ENCODE results near the gene VWA5B1.
A peak's percentile ranks its signal among the peaks of the same experiment; 100 is the strongest.

VWA5B1 gene

DNA sequence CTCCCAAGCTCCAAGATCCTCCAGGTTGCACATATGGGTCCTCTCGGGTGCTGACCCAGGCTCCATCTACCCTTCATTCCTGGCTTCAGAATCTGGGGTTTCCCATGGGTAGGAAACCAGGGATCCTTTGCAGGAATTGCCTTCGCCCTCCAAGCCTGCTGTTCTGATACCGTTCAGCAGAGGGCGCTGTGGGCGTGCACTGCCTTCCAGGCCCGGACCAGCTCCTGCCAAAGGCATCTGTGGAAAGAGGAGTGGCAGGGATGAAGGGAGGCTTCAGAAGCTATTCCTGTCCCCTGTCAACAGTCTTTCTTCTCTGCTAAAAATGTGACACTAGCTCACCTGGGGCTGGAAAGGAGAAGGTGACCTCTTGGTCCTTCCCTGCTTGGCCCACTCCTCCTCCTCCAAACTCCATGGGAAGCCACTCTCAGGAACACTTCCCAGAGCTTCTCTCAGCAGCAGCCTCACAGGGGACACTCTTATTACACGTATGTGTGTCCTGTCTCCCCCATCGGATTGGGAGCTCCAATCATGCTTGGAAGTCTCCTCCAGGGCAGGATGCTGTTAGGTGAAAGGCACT lies 71.2 kb downstream of the VWA5B1 start:
- peaks cover 22% of the 10 kb centered on the region for H3K4me1 ChIP-seq (ENCODE audit: control insufficient read depth, insufficient read depth, low read length)
- H3K4me2 ChIP-seq (ENCODE audit: low read length): peak overlapping the region; percentile 67
- H3K27me3 ChIP-seq (ENCODE audit: control insufficient read depth, insufficient read depth, low read length): peaks cover 72% of the 10 kb centered on the region
- H3K9me3 ChIP-seq (replicated peaks; ENCODE audit: low read length): no peaks in the 10 kb centered on the region
- peak overlapping the region; percentile 30 for H3K9ac ChIP-seq (ENCODE audit: low read depth, low read length)
- H3K36me3 ChIP-seq (ENCODE audit: insufficient read depth, low read length): no peaks in the 10 kb centered on the region
- no peak overlapping the region for H3K4me3 ChIP-seq (ENCODE audit: low read length)

DNA sequence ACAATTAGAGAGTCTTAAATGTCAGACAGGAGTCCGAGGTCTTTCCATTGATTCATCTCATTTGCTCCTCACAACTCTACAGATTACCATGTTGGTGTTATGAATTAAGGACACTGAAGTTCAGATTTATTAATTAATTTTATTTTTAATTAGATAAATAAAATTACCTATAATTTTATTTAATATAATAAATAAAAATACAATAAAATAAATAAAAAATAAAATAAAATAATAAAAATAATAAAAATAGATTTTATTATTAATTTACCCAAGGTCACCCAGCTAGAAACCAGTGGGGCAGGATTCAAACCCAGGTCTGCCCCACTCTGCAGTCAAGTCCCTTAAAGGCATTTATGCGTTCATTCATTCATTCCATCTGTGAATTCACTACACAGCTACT lies 72.2 kb downstream of the VWA5B1 start:
- H3K9ac ChIP-seq (ENCODE audit: low read depth, low read length): no peak overlapping the region
- peaks cover 77% of the 10 kb centered on the region for H3K27me3 ChIP-seq (ENCODE audit: control insufficient read depth, insufficient read depth, low read length)
- H3K4me2 ChIP-seq (ENCODE audit: low read length): no peak overlapping the region
- peaks cover 23% of the 10 kb centered on the region for H3K4me1 ChIP-seq (ENCODE audit: control insufficient read depth, insufficient read depth, low read length)
- no peaks in the 10 kb centered on the region for H3K36me3 ChIP-seq (ENCODE audit: insufficient read depth, low read length)
- no peak overlapping the region for H3K4me3 ChIP-seq (ENCODE audit: low read length)
- no peaks in the 10 kb centered on the region for H3K9me3 ChIP-seq (replicated peaks; ENCODE audit: low read length)

DNA sequence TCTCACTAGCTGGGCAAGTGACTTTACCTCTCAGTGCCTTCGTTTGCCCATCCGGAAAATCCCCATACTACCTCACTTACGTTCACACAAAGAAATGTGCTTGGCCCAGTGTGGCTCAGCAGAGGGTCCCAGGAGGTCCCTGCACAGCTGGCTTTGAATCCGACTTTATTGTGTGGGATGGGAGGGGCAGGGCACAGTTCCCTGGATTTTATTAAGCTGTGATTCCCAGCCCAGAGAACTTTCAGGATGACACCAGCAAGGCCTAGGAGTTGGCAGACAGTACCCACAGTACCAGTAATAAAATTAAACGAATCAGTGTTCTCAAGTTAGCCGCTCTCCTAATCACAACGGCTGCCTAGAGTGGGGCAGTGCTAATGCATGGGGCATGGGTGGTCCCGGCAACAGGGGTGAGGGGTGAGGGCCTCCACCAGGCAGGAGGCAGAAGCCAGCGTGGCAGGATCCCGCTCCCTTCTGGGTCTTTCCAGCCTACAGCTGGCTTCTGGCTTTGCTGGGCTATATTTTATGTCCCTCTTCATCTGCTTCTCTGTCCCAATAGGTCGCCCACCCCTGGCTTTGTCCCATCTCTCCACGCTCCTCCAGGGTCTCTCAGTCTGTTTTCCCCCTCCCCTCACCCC lies 74.9 kb downstream of the VWA5B1 start:
- H3K4me3 ChIP-seq (ENCODE audit: low read length): no peak overlapping the region
- H3K36me3 ChIP-seq (ENCODE audit: insufficient read depth, low read length): no peaks in the 10 kb centered on the region
- H3K4me2 ChIP-seq (ENCODE audit: low read length): no peak overlapping the region
- H3K9me3 ChIP-seq (replicated peaks; ENCODE audit: low read length): no peaks in the 10 kb centered on the region
- peaks cover 14% of the 10 kb centered on the region for H3K4me1 ChIP-seq (ENCODE audit: control insufficient read depth, insufficient read depth, low read length)
- peaks cover 78% of the 10 kb centered on the region for H3K27me3 ChIP-seq (ENCODE audit: control insufficient read depth, insufficient read depth, low read length)
- no peak overlapping the region for H3K9ac ChIP-seq (ENCODE audit: low read depth, low read length)

DNA sequence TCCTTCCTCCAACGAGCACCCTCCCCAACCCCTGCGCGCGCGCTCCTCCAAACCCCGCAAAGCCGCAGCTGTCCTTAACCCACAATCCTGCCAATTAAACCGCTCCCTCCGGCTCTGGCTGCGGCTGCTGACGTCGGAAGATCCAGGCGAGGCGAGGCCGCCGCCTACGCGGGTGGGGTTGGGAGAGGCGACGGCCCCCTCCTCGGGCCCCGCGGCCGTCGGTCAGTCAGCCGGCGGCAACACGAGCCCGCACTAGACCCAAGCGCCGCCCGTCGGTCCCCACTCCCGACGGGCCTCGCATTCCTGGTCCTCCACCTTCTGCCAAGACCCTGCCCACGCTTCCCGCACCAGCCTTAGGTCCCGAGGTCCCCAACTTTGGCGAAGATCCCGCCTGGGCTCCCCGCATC lies 75.4 kb downstream of the VWA5B1 start:
- Histone ChIP-seq H3K9me3 (replicated peaks; ENCODE audit: low read length) (no peaks in the 10 kb centered on the region), H3K27me3 (ENCODE audit: control insufficient read depth, insufficient read depth, low read length) (peaks cover 77% of the 10 kb centered on the region), H3K4me1 (ENCODE audit: control insufficient read depth, insufficient read depth, low read length) (peaks cover 14% of the 10 kb centered on the region), H3K4me3 (ENCODE audit: low read length) (no peak overlapping the region), H3K36me3 (ENCODE audit: insufficient read depth, low read length) (no peaks in the 10 kb centered on the region), H3K4me2 (ENCODE audit: low read length) (peak overlapping the region; percentile 70), H3K9ac (ENCODE audit: low read depth, low read length) (no peak overlapping the region)

DNA sequence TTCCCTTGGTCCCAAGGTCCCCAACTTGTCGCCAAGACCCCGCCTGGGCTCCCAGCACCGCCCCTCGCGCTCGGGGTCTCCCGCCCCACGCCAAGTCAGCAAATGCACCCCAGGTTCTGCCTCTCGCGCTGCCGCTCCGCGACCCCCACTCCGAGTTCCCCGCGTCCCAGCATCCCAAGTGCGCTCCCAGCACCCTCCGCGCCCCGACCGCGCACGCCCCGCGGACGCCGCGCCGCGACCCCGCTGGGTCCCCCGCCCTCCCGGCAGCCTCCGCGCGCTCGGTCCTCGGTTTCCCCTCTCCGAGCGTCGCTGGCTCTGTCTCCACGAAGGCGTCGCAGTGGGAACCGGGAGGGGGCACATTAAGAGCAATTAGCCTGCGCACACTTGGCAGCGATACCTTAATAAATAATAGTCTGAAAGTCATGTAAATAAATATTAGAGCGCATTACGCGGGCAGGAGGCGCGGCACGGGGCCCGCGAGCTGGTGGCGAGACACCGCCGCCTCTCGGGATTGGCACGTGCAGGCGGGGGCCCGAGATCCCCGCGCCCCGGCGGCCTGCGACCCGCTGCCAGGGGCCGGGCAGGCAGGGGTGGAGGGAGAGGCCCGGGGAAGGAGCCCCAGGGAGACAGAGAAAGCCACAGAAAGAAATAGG lies 75.9 kb downstream of the VWA5B1 start:
- H3K27me3 ChIP-seq (ENCODE audit: control insufficient read depth, insufficient read depth, low read length): peaks cover 73% of the 10 kb centered on the region
- no peaks in the 10 kb centered on the region for H3K36me3 ChIP-seq (ENCODE audit: insufficient read depth, low read length)
- no peak overlapping the region for H3K9ac ChIP-seq (ENCODE audit: low read depth, low read length)
- H3K9me3 ChIP-seq (replicated peaks; ENCODE audit: low read length): no peaks in the 10 kb centered on the region
- H3K4me3 ChIP-seq (ENCODE audit: low read length): peak overlapping the region; percentile 52
- peaks cover 8% of the 10 kb centered on the region for H3K4me1 ChIP-seq (ENCODE audit: control insufficient read depth, insufficient read depth, low read length)
- H3K4me2 ChIP-seq (ENCODE audit: low read length): peak overlapping the region; percentile 70

DNA sequence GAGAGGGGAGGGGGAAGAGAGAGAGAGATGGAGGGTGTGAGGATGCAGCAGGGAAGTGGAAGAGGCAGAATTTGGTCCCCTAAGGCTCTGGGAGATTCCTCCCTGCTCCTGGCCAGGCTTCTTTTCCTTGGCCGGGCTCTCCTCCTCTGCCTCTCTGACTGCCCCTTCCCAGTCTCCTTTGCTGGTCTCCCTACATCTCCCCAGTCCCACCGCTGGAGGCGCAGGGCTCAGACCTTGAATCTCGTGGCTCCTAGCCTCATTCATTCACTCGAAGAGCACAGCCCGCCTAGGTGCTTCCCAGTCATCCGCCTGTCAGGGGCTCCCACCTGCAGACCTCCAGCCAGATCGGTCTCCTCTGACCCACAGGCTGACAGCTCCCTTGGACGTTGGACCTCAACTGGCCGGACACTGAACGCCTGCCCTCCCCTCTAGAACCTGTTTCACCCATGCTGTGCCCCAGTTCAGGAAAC lies 76.5 kb downstream of the VWA5B1 start:
- Histone ChIP-seq H3K27me3 (ENCODE audit: control insufficient read depth, insufficient read depth, low read length) (peaks cover 75% of the 10 kb centered on the region), H3K4me2 (ENCODE audit: low read length) (peak overlapping the region; percentile 70), H3K9me3 (replicated peaks; ENCODE audit: low read length) (no peaks in the 10 kb centered on the region), H3K9ac (ENCODE audit: low read depth, low read length) (no peak overlapping the region), H3K36me3 (ENCODE audit: insufficient read depth, low read length) (no peaks in the 10 kb centered on the region), H3K4me1 (ENCODE audit: control insufficient read depth, insufficient read depth, low read length) (peaks cover 6% of the 10 kb centered on the region), H3K4me3 (ENCODE audit: low read length) (peak overlapping the region; percentile 52)

DNA sequence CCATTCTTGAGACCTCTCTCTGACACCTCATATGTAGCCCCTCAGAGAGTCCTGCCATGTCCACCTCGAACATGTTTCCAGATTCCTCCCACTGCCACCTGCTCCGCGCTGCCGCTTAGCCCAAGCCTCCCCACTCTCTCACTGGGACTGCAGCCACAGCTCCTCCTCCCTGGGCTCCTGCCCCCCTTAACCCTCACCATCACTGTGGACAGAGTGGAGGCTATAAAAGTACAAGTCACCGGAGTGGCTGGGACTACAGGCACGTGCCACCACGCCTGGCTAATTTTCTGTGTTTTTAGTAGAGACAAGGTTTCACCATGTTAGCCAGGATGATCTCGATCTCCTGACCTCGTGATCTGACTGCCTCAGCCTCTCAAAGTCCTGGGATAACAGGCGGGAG lies 77.0 kb downstream of the VWA5B1 start:
- Histone ChIP-seq H3K27me3 (ENCODE audit: control insufficient read depth, insufficient read depth, low read length) (peaks cover 75% of the 10 kb centered on the region), H3K4me2 (ENCODE audit: low read length) (no peak overlapping the region), H3K4me3 (ENCODE audit: low read length) (no peak overlapping the region), H3K36me3 (ENCODE audit: insufficient read depth, low read length) (no peaks in the 10 kb centered on the region), H3K9ac (ENCODE audit: low read depth, low read length) (no peak overlapping the region), H3K9me3 (replicated peaks; ENCODE audit: low read length) (no peaks in the 10 kb centered on the region), H3K4me1 (ENCODE audit: control insufficient read depth, insufficient read depth, low read length) (peaks cover 6% of the 10 kb centered on the region)

DNA sequence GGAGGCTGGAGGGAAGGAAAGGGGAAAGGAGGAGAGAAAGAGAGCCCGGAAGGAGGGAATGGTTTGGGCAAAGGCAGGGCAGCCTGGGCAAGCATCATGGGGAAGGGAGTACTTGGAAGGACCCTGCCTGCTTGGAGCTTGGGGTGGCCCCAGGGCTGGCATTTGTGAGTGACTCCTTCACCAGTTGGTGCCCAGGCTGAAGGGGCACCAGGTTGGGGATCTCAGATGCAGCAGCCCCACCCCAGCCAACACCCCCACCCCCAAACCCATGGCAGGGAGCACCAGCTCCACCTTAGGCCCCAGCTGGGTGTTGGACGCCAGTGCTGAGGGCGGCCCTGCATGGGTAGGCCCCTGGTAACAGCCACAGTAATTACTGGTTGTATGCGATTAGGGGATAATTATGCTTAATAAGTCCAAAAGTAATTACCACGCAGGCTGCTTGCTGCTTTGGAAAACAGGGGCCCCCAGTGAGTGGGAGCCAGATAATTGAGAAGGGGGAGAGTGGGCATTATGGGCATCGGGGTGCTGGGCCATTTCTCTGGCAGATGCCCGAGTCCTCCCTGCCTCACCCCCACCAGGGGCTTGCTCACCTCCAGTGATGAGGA lies 78.3 kb downstream of the VWA5B1 start:
- Histone ChIP-seq H3K4me1 (ENCODE audit: control insufficient read depth, insufficient read depth, low read length) (peaks cover 6% of the 10 kb centered on the region), H3K9me3 (replicated peaks; ENCODE audit: low read length) (no peaks in the 10 kb centered on the region), H3K36me3 (ENCODE audit: insufficient read depth, low read length) (no peaks in the 10 kb centered on the region), H3K4me2 (ENCODE audit: low read length) (no peak overlapping the region), H3K4me3 (ENCODE audit: low read length) (no peak overlapping the region), H3K9ac (ENCODE audit: low read depth, low read length) (no peak overlapping the region), H3K27me3 (ENCODE audit: control insufficient read depth, insufficient read depth, low read length) (peaks cover 84% of the 10 kb centered on the region)

DNA sequence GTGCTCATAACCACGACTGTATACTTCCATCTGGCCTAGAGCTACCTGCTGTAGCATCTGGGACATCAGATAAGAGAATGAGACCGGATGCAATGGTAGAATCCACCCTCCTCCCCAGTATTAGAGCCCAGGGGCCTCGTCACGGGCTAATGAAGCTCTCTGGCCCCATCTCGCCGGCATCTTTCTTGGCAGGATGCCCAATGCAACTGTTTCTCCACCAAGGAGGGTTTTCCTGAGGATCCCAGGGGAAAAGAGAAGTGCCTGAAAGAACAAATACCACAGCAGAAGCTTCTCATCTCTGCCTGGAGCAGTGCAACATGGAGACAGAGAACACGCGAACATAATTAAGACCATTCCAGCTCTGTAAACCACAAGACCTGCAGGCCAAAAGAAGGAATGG lies 80.0 kb downstream of the VWA5B1 start:
- peaks cover 80% of the 10 kb centered on the region for H3K27me3 ChIP-seq (ENCODE audit: control insufficient read depth, insufficient read depth, low read length)
- H3K9me3 ChIP-seq (replicated peaks; ENCODE audit: low read length): no peaks in the 10 kb centered on the region
- no peaks in the 10 kb centered on the region for H3K36me3 ChIP-seq (ENCODE audit: insufficient read depth, low read length)
- peaks cover 6% of the 10 kb centered on the region for H3K4me1 ChIP-seq (ENCODE audit: control insufficient read depth, insufficient read depth, low read length)
- H3K9ac ChIP-seq (ENCODE audit: low read depth, low read length): no peak overlapping the region
- H3K4me3 ChIP-seq (ENCODE audit: low read length): no peak overlapping the region
- H3K4me2 ChIP-seq (ENCODE audit: low read length): no peak overlapping the region

DNA sequence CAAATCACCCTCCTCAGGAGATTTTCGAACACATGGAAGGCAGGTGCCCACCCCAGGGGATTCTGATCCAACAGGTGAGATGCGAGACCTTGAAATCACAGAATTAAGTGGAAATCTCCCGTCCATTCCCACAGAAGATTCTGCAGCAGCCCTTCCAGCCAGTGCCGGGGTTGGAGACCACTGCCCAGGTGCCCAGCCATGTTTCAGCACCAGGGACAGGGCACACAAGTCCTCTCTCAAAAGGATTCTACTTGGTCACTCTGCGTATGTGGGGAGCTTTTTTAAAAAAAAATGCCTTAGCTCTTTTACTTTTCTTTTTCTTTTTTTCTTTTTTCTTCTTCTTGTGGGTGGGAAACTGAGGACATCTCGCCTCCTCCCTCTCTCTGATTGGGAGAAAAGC lies 80.7 kb downstream of the VWA5B1 start:
- Histone ChIP-seq H3K36me3 (ENCODE audit: insufficient read depth, low read length) (no peaks in the 10 kb centered on the region), H3K4me2 (ENCODE audit: low read length) (no peak overlapping the region), H3K9ac (ENCODE audit: low read depth, low read length) (no peak overlapping the region), H3K4me3 (ENCODE audit: low read length) (no peak overlapping the region), H3K9me3 (replicated peaks; ENCODE audit: low read length) (no peaks in the 10 kb centered on the region), H3K4me1 (ENCODE audit: control insufficient read depth, insufficient read depth, low read length) (peaks cover 6% of the 10 kb centered on the region), H3K27me3 (ENCODE audit: control insufficient read depth, insufficient read depth, low read length) (peaks cover 80% of the 10 kb centered on the region)

DNA sequence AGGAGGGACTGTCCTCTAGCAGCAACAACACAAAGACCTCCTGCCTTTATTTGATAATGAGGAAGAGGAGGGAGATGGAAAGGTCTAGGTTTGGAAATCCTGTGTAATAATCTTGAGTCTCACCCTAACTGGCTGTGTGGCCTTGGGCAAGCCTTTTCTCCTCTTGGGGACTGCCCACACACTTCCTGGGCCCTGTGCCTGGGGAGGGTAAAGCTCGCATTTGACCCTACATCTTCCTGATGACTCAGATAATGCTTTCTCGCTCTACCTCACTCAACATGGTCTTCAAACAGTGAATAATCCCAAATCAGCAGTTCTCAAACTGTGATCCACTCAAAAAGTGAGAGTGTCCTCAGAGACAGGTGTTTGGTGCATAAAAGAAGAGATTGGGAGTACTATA lies 81.2 kb downstream of the VWA5B1 start:
- no peak overlapping the region for H3K4me3 ChIP-seq (ENCODE audit: low read length)
- H3K36me3 ChIP-seq (ENCODE audit: insufficient read depth, low read length): no peaks in the 10 kb centered on the region
- H3K9me3 ChIP-seq (replicated peaks; ENCODE audit: low read length): no peaks in the 10 kb centered on the region
- H3K9ac ChIP-seq (ENCODE audit: low read depth, low read length): no peak overlapping the region
- no peak overlapping the region for H3K4me2 ChIP-seq (ENCODE audit: low read length)
- peaks cover 76% of the 10 kb centered on the region for H3K27me3 ChIP-seq (ENCODE audit: control insufficient read depth, insufficient read depth, low read length)
- peaks cover 2% of the 10 kb centered on the region for H3K4me1 ChIP-seq (ENCODE audit: control insufficient read depth, insufficient read depth, low read length)
